Measurements from ENCODE around the gene SYNPR.

GRCh38 chr3:63304421-63304820 lies 26.3 kb downstream of the SYNPR start:
- TF ChIP-seq CTCF (IDR thresholded peaks at IDR 0.05) (no peak), POLR2A (IDR thresholded peaks at IDR 0.05) (no peak)

Measured in heart left ventricle (tissue), 13 donors.